ENCODE data around the gene MUC5AC.

Gene MUC5AC

GRCh38 chr11:1120532-1121330 is 37.0 kb upstream of the MUC5AC start:
- Histone ChIP-seq H3K27ac (no peak overlapping the region), H3K4me3 (no peak overlapping the region)

GRCh38 chr11:1121331-1121812 is 36.4 kb upstream of the MUC5AC start:
- H3K27ac ChIP-seq = no peak overlapping the region
- H3K4me3 ChIP-seq = no peak overlapping the region

GRCh38 chr11:1121813-1122663 is 35.7 kb upstream of the MUC5AC start:
- Histone ChIP-seq H3K4me3 (no peak overlapping the region), H3K27ac (no peak overlapping the region)

GRCh38 chr11:1122664-1123002 is 35.1 kb upstream of the MUC5AC start:
- H3K4me3 ChIP-seq = no peak overlapping the region

GRCh38 chr11:1123970-1124369 is 33.8 kb upstream of the MUC5AC start:
- H3K27ac ChIP-seq = no peak overlapping the region
- no peak overlapping the region for H3K4me3 ChIP-seq

More at GRCh38 chr11:1122664-1123002, 35.1 kb upstream of the MUC5AC start:
- no peak overlapping the region for H3K27ac ChIP-seq

- no peak overlapping the region for H3K27ac ChIP-seq
Measured at GRCh38 chr11:1125803-1126202, 31.9 kb upstream of the MUC5AC start.

GRCh38 chr11:1126491-1126926 is 31.2 kb upstream of the MUC5AC start:
- H3K27ac ChIP-seq = no peak overlapping the region
- no peak overlapping the region for H3K4me3 ChIP-seq

More at GRCh38 chr11:1125803-1126202, 31.9 kb upstream of the MUC5AC start:
- no peak overlapping the region for H3K4me3 ChIP-seq

- no peak overlapping the region for H3K4me3 ChIP-seq
- H3K27ac ChIP-seq = no peak overlapping the region
Measured at GRCh38 chr11:1126935-1127663, 30.7 kb upstream of the MUC5AC start.

- Histone ChIP-seq H3K27ac (no peak overlapping the region), H3K4me3 (no peak overlapping the region)
Measured at GRCh38 chr11:1127664-1128162, 30.0 kb upstream of the MUC5AC start.

- no peak overlapping the region for H3K27ac ChIP-seq
- H3K4me3 ChIP-seq = no peak overlapping the region
Measured at GRCh38 chr11:1128311-1129142, 29.2 kb upstream of the MUC5AC start.

- Histone ChIP-seq H3K4me3 (no peak overlapping the region), H3K27ac (no peak overlapping the region)
Measured at GRCh38 chr11:1129143-1129610, 28.6 kb upstream of the MUC5AC start.

GRCh38 chr11:1129611-1130160 is 28.1 kb upstream of the MUC5AC start:
- no peak overlapping the region for H3K4me3 ChIP-seq
- no peak overlapping the region for H3K27ac ChIP-seq

GRCh38 chr11:1130276-1131032 is 27.3 kb upstream of the MUC5AC start:
- Histone ChIP-seq H3K4me3 (no peak overlapping the region), H3K27ac (no peak overlapping the region)

- Histone ChIP-seq H3K4me3 (no peak overlapping the region), H3K27ac (no peak overlapping the region)
Measured at GRCh38 chr11:1131033-1131911, 26.5 kb upstream of the MUC5AC start.

GRCh38 chr11:1134848-1135445 is 22.8 kb upstream of the MUC5AC start:
- no peak overlapping the region for H3K4me3 ChIP-seq
- H3K27ac ChIP-seq = no peak overlapping the region

- no peak overlapping the region for H3K4me3 ChIP-seq
- no peak overlapping the region for H3K27ac ChIP-seq
Measured at GRCh38 chr11:1138097-1138496, 19.7 kb upstream of the MUC5AC start.
